Fibroblast of gingiva (primary cell): ENCODE measurements around the gene PID1.

Experiments used
- DNase-seq: peaks from one replicate; pipeline ENCODE4 v3.0.0-alpha.2; 2011; ENCODE audit warnings: low read depth

The PID1 gene

DNA sequence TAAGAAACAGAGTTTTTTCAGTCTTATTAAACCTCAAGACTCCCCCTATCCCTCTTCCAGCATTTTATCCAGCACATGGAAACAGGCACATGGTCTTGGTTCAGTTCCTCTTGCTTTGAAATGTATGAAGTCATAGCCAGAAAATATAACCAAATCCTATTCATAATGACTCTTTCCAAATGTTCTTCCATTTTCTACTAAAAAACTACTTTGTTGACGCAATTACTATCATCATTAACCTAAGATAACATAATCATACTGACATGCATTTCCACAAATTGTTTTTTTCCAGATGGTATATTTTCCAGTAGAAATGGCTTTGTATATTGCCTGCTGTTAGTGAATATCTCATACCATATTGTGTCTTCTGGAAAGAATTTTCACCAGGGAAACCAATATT lies 261.3 kb downstream of the PID1 start:
- DNase-seq = no peak

DNA sequence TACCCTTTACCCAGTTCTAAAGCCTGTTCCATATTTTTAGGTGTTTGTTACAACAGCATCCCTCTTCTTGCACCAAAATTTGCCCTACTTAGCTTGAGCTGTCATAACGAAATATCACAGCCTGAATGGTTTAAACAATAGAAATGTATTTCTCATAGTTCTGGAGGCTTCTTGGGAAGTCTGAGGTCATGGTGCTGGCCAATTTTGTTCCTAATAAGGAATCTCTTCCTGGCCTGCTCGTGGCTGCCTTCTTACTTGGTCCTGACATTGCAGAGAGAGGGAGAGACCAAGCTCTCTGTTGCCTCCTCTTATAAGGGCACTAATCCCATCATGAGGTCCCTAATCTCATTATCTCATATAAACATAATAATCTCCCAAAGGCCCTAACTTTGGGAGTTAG lies 267.8 kb downstream of the PID1 start:
- DNase-seq = no peak

GRCh38 chr2:229001196-229001595 lies 269.9 kb downstream of the PID1 start:
- no peak for DNase-seq

DNA sequence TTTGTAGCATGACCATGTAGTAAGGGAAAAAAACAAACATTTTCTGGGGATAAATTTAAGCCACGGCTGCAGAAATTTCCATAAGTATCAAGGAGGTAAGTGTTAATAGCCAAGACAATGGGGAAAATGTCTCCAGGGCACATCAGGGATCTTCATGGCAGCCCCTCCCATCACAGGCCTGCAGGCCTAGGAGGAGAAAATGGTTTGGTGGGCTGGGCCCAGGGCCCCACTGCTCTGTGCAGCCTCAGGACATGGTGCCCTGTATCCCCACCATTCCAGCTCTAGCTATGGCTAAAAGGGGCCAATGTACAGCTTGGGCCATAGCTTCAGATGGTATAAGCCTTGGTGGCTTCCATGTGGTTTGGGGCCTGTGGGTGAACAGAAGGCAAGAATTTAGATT lies 271.8 kb downstream of the PID1 start:
- no peak for DNase-seq

- DNase-seq = no peak
Observed at GRCh38 chr2:228988786-228989185, 282.3 kb downstream of the PID1 start.

GRCh38 chr2:228987441-228988155 lies 283.5 kb downstream of the PID1 start:
- no peak for DNase-seq

GRCh38 chr2:228986961-228987360 lies 284.1 kb downstream of the PID1 start:
- DNase-seq = no peak

DNA sequence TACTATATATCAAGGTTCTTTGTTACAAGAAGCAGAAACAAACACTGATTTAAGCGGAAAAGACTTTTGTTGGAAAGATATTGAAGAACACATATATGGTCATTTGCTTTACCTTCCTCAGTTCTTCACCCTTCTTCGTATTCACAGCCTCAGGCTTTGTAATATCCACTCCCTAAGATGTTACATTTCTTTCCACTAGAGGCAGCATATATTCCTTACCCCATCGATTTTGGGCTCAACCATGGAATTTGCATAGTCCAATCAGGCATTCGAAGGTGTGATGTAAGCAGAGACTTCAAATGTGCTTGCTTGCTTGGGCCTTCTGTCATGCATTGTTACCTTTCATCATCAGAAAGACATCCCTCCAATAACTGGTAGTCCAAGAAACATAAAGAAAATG lies 287.4 kb downstream of the PID1 start:
- DNase-seq = no peak

DNA sequence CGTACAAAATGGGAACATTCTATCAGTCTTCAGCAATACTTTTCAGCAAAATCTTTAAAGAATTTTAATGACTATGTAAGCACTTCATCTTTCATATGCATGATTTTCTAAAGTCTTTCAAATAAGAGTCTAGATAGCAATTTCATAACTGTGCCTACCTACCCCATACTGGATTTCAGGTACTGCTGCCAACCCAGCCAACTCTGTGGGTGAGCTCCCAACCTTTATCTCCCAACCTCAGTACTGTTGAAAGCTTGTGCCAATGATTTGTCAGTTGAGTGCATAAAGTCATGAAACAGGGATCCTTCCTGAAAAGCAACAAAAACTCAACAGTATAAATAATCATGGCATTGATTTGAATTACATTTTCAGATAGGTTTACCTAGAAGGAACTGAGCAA lies 296.9 kb downstream of the PID1 start:
- no peak for DNase-seq
